OCI-LY3 (cell line): Measurements from ENCODE around the gene CDKN2D.
"Not testable (repeated sequence)": the region's sequence is repeated elsewhere in the genome, so short reads cannot be mapped to it uniquely, and the experiment has no call there.

Experiments used
- H2AFZ ChIP-seq: fragments of 200-600, 300-600 bp; shearing (Covaris generic); 2 replicates; pipeline ENCODE4 v1.6.0; 2014; ENCODE audit warnings: antibody characterized with exemption, low read depth, low read length
- H3K27ac ChIP-seq: fragments of 200-600, 300-600 bp; sonication (generic); 2 replicates; pipeline ENCODE4 v1.5.1; 2014; ENCODE audit warnings: mild to moderate bottlenecking, low read length, moderate library complexity, mixed read lengths
- H3K27me3 ChIP-seq: fragments of 200-600, 300-600 bp; sonication (generic); 2 replicates; pipeline ENCODE4 v1.6.1; 2014; ENCODE audit warnings: low read depth, low read length, mixed read lengths
- H3K36me3 ChIP-seq: fragments of 200-600, 300-600 bp; sonication (generic); replicated peaks from 2 replicates; pipeline ENCODE3; 2014; ENCODE audit warnings: low read depth, low read length, mixed read lengths
- H3K4me1 ChIP-seq: fragments of 300-600, 200-600 bp; sonication (generic); 2 replicates; pipeline ENCODE4 v1.6.1; 2014; ENCODE audit warnings: low read length, mixed read lengths
- H3K4me2 ChIP-seq: fragments of 200-600, 300-600 bp; sonication (generic); 2 replicates; pipeline ENCODE4 v1.6.1; 2014; ENCODE audit warnings: low read length, mixed read lengths
- H3K4me3 ChIP-seq: fragments of 300-600, 200-600 bp; sonication (generic); 2 replicates; pipeline ENCODE4 v1.5.1; 2014; ENCODE audit warnings: antibody characterized with exemption, mild to moderate bottlenecking, low read length, moderate library complexity
- H3K79me2 ChIP-seq: fragments of 300-600, 200-600 bp; shearing (Covaris generic); 2 replicates; pipeline ENCODE4 v1.6.1; 2014; ENCODE audit warnings: mild to moderate bottlenecking, low read length, mixed read lengths
- H3K9ac ChIP-seq: fragments of 300-600, 200-600 bp; shearing (Covaris generic); 2 replicates; pipeline ENCODE4 v1.6.0; 2014; ENCODE audit warnings: mild to moderate bottlenecking, low read length, moderate library complexity
- H3K9me3 ChIP-seq: fragments of 200-600, 300-600 bp; shearing (Covaris generic); 2 replicates; pipeline ENCODE4 v1.6.1; 2014; ENCODE audit warnings: low read length, mixed read lengths; ENCODE audit not compliant: insufficient read depth
- H4K20me1 ChIP-seq: fragments of 200-600, 300-600 bp; sonication (generic); 2 replicates; pipeline ENCODE4 v1.6.1; 2016; ENCODE audit warnings: low read length, mixed read lengths; ENCODE audit not compliant: insufficient read depth
- EZH2phosphoT487 ChIP-seq: fragments of 200-600 bp; shearing (Covaris generic); IDR thresholded peaks from 2 replicates; pipeline ENCODE4 v1.6.1; 2018; ENCODE audit warnings: antibody characterized with exemption, mixed run types, low read depth
- TF ChIP-seq, protein P1 (sequence below): fragments of 200-600, 300-600 bp; sonication (generic); IDR thresholded peaks from 2 replicates; pipeline ENCODE4 v1.5.1; 2014; ENCODE audit warnings: antibody characterized with exemption, low read length, low read depth

The CDKN2D gene

GRCh38 chr19:10553087-10553667, 15.6 kb downstream of the CDKN2D start:
- H3K4me1 ChIP-seq: 0 out of 2 replicates have a peak, but pooled peaks cover 4% of the 10 kb centered on the region
- no peaks in the 10 kb centered on the region for H3K9me3 ChIP-seq
- H3K36me3 ChIP-seq: peaks cover 66% of the 10 kb centered on the region
- H2AFZ ChIP-seq: no peak overlapping the region
- H3K79me2 ChIP-seq: no peaks in the 10 kb centered on the region
- no peak overlapping the region for H3K4me2 ChIP-seq
- no peaks in the 10 kb centered on the region for H3K27me3 ChIP-seq
- no peak overlapping the region for H3K9ac ChIP-seq
- no peaks in the 10 kb centered on the region for H4K20me1 ChIP-seq
- H3K4me3 ChIP-seq: no peak overlapping the region
- TF ChIP-seq EZH2phosphoT487: no peak
- TF ChIP-seq, protein P1, sequence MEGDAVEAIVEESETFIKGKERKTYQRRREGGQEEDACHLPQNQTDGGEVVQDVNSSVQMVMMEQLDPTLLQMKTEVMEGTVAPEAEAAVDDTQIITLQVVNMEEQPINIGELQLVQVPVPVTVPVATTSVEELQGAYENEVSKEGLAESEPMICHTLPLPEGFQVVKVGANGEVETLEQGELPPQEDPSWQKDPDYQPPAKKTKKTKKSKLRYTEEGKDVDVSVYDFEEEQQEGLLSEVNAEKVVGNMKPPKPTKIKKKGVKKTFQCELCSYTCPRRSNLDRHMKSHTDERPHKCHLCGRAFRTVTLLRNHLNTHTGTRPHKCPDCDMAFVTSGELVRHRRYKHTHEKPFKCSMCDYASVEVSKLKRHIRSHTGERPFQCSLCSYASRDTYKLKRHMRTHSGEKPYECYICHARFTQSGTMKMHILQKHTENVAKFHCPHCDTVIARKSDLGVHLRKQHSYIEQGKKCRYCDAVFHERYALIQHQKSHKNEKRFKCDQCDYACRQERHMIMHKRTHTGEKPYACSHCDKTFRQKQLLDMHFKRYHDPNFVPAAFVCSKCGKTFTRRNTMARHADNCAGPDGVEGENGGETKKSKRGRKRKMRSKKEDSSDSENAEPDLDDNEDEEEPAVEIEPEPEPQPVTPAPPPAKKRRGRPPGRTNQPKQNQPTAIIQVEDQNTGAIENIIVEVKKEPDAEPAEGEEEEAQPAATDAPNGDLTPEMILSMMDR: no peak
- no peak overlapping the region for H3K27ac ChIP-seq

GRCh38 chr19:10552510-10553053, 16.2 kb downstream of the CDKN2D start:
- no peak for TF ChIP-seq EZH2phosphoT487
- TF ChIP-seq, protein P1: no peak
- no peaks in the 10 kb centered on the region for H3K27me3 ChIP-seq
- H4K20me1 ChIP-seq: no peaks in the 10 kb centered on the region
- H3K27ac ChIP-seq: no peak overlapping the region
- H3K79me2 ChIP-seq: no peaks in the 10 kb centered on the region
- no peak overlapping the region for H2AFZ ChIP-seq
- no peak overlapping the region for H3K4me3 ChIP-seq
- H3K4me1 ChIP-seq: 0 out of 2 replicates have a peak, but pooled peaks cover 4% of the 10 kb centered on the region
- H3K4me2 ChIP-seq: no peak overlapping the region
- H3K36me3 ChIP-seq: peaks cover 60% of the 10 kb centered on the region
- no peak overlapping the region for H3K9ac ChIP-seq
- no peaks in the 10 kb centered on the region for H3K9me3 ChIP-seq

GRCh38 chr19:10551698-10552301, 17.0 kb downstream of the CDKN2D start:
- no peak overlapping the region for H3K9ac ChIP-seq
- no peaks in the 10 kb centered on the region for H4K20me1 ChIP-seq
- no peak overlapping the region for H3K4me3 ChIP-seq
- no peak overlapping the region for H3K27ac ChIP-seq
- no peak overlapping the region for H2AFZ ChIP-seq
- no peaks in the 10 kb centered on the region for H3K9me3 ChIP-seq
- H3K27me3 ChIP-seq: no peaks in the 10 kb centered on the region
- no peak overlapping the region for H3K4me2 ChIP-seq
- 0 out of 2 replicates have a peak, but pooled peaks cover 4% of the 10 kb centered on the region for H3K4me1 ChIP-seq
- no peak for TF ChIP-seq EZH2phosphoT487
- TF ChIP-seq, protein P1: peak; percentile 36
- H3K79me2 ChIP-seq: no peaks in the 10 kb centered on the region
- peaks cover 57% of the 10 kb centered on the region for H3K36me3 ChIP-seq

DNA sequence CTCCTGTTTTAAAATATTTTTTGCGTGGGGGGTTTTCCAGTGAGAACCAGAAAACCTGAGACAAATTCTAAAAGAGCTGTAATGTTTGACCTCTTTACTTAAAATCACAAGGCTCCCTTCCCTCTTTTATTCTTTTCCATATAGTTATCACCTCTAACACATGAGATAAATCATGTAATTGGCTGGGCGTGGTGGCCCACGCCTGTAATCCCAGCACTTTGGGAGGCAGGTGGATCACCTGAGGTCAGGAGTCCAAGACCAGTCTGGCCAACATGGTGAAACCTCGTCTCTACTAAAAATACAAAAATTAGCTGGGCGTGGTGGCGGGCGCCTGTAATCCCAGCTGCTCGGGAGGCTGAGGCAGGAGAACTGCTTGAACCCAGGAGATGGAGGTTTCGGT, 17.8 kb downstream of the CDKN2D start:
- H2AFZ ChIP-seq, H3K4me2 ChIP-seq, H4K20me1 ChIP-seq, H3K27me3 ChIP-seq, H3K9me3 ChIP-seq, H3K4me3 ChIP-seq, H3K27ac ChIP-seq, H3K4me1 ChIP-seq, H3K79me2 ChIP-seq, H3K9ac ChIP-seq: not testable (repeated sequence)
- H3K36me3 ChIP-seq: peaks cover 52% of the 10 kb centered on the region
